Fibroblast of the aortic adventitia (primary cell): ENCODE data around the gene KDM1B. TPM values are rescaled to one million over a fixed set of nuclear protein-coding genes. Genes with fewer than 3 reads are reported as not detected.
"Not testable (repeated sequence)": the region's sequence is repeated elsewhere in the genome, so short reads cannot be mapped to it uniquely, and the experiment has no call there.

Experiments used
- DNase-seq: peaks from one replicate; pipeline ENCODE4 v3.0.0-alpha.2; 2010; ENCODE audit warnings: low read depth
- H3K4me3 ChIP-seq: 2 replicates; pipeline ENCODE4 v1.5.1; 2011; ENCODE audit warnings: low read depth, mild to moderate bottlenecking, control low read depth, low read length, moderate library complexity
- CTCF ChIP-seq: IDR thresholded peaks from 2 replicates; pipeline ENCODE4 v1.5.1; 2011; ENCODE audit warnings: mild to moderate bottlenecking, low read length, control low read depth, inconsistent platforms; ENCODE audit not compliant: insufficient read depth
- total RNA-seq: library from RNA; depleted of rRNA; stranded (reverse); fragments of >200 nt; gene quantifications from 2 replicates; pipeline ENCODE4 v1.2.3, GENCODE V29; 2012; ENCODE audit warnings: low replicate concordance

The KDM1B gene
- total RNA-seq, 1 donor: 25.4 TPM

GRCh38 chr6:18221288-18221615, 66.0 kb downstream of the KDM1B start:
- no peak for DNase-seq
- no peak for TF ChIP-seq CTCF
- no peak overlapping the region for H3K4me3 ChIP-seq

GRCh38 chr6:18226451-18227105, 71.4 kb downstream of the KDM1B start:
- peak; percentile 7 for DNase-seq
- not testable (repeated sequence) for H3K4me3 ChIP-seq

- not testable (repeated sequence) for DNase-seq, H3K4me3 ChIP-seq
These were observed 71.9 kb downstream of the KDM1B start for GRCh38 chr6:18227166-18227565.

GRCh38 chr6:18228590-18228989, 73.4 kb downstream of the KDM1B start:
- not testable (repeated sequence) for DNase-seq, H3K4me3 ChIP-seq

- DNase-seq, H3K4me3 ChIP-seq: not testable (repeated sequence)
These were observed 76.6 kb downstream of the KDM1B start for GRCh38 chr6:18231856-18232255.

- not testable (repeated sequence) for DNase-seq, H3K4me3 ChIP-seq
These were observed 78.5 kb downstream of the KDM1B start for GRCh38 chr6:18233770-18234169.

GRCh38 chr6:18234564-18234963, 79.3 kb downstream of the KDM1B start:
- no peak for TF ChIP-seq CTCF
- DNase-seq: no peak
- H3K4me3 ChIP-seq: no peak overlapping the region

- TF ChIP-seq CTCF: no peak
- no peak overlapping the region for H3K4me3 ChIP-seq
- DNase-seq: no peak
These were observed 80.3 kb downstream of the KDM1B start for GRCh38 chr6:18235524-18235923.

GRCh38 chr6:18237167-18237566, 81.9 kb downstream of the KDM1B start:
- no peak overlapping the region for H3K4me3 ChIP-seq
- TF ChIP-seq CTCF: no peak
- no peak for DNase-seq

GRCh38 chr6:18240230-18240629, 85.0 kb downstream of the KDM1B start:
- no peak for TF ChIP-seq CTCF
- no peak overlapping the region for H3K4me3 ChIP-seq
- DNase-seq: no peak
